GM12864 (cell line): Measurements from ENCODE around the gene PIK3AP1.
A peak's percentile ranks its signal among the peaks of the same experiment; 100 is the strongest.
"Not testable (repeated sequence)": the region's sequence is repeated elsewhere in the genome, so short reads cannot be mapped to it uniquely, and the experiment has no call there.

Source experiments
- DNase-seq: peaks from one replicate; pipeline ENCODE4 v3.0.0-alpha.2; 2011; ENCODE audit warnings: low read depth
- H3K4me3 ChIP-seq: 2 replicates; pipeline ENCODE4 v1.5.1; 2011; ENCODE audit warnings: mild to moderate bottlenecking, low read depth, low read length, control low read depth
- TF ChIP-seq, protein P1 (sequence below): IDR thresholded peaks from 2 replicates; pipeline ENCODE4 v1.5.1; 2011; ENCODE audit warnings: low read depth, mild to moderate bottlenecking, moderate library complexity, low read length, control low read depth, inconsistent platforms; ENCODE audit errors: missing control alignments

PIK3AP1 gene

DNA sequence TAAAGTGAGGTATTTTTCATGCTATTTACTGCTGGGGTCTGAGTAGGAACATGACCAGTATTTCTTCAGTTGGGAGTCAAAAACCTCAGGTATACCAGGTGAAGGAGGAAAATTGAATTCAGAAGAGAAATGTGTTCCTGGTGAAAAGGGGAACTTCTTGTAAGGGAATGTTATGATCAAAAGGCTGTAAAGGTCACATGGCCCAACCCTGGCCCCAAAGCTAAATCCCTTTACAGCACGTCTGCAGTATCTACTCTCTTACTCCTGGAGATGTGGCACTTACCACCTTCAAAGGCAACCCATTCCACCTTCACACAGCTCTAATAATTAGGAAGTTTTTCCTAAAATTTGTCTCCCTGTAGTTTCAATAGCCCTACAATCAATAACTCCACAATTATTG lies 15.2 kb downstream of the PIK3AP1 start:
- H3K4me3 ChIP-seq, result no peak overlapping the region

DNA sequence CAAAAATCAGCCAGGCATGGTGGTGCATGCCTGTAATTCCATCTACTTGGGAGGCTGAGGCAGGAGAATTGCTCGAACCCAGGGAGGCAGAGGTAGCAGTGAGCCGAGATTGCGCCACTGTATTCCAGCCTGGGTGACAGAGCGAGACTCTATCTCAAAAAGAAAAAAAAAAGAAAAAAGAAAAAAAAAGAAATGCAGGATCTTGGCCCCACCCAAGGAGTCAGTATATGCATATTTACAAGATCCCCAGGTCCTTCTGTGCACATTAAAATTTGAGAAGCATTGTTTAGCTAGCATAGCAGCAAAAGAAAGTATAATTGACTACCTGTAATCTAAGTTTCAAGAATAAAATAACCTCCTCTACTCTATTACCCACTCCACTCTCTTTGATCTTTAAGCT lies 15.8 kb downstream of the PIK3AP1 start:
- H3K4me3 ChIP-seq, result no peak overlapping the region
- TF ChIP-seq, protein P1, sequence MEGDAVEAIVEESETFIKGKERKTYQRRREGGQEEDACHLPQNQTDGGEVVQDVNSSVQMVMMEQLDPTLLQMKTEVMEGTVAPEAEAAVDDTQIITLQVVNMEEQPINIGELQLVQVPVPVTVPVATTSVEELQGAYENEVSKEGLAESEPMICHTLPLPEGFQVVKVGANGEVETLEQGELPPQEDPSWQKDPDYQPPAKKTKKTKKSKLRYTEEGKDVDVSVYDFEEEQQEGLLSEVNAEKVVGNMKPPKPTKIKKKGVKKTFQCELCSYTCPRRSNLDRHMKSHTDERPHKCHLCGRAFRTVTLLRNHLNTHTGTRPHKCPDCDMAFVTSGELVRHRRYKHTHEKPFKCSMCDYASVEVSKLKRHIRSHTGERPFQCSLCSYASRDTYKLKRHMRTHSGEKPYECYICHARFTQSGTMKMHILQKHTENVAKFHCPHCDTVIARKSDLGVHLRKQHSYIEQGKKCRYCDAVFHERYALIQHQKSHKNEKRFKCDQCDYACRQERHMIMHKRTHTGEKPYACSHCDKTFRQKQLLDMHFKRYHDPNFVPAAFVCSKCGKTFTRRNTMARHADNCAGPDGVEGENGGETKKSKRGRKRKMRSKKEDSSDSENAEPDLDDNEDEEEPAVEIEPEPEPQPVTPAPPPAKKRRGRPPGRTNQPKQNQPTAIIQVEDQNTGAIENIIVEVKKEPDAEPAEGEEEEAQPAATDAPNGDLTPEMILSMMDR, result no peak
- no peak for DNase-seq

More for the DNA sequence above, 15.2 kb downstream of the PIK3AP1 start:
- DNase-seq, result no peak
- TF ChIP-seq, protein P1, result no peak

DNA sequence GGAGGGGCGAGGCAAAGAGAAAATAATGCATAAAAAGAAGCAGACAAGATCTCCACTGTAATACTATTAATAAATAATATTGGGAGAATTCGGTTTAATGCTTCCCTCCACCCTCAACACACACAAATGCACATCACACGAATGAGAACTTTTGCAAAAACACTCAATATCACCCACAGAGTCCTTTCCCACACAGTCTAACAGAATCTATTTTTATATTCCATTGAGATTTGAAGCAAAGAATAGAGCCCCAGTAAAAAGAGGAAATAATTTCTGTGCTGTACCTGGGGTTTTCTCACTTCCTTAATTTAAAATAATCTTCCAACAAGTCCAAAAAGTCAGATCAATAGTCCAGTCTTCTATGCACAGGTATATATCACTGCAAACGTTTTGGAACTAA lies 17.0 kb downstream of the PIK3AP1 start:
- no peak for DNase-seq
- TF ChIP-seq, protein P1, result no peak
- no peak overlapping the region; the same call in 1 of the 2 replicates for H3K4me3 ChIP-seq

DNA sequence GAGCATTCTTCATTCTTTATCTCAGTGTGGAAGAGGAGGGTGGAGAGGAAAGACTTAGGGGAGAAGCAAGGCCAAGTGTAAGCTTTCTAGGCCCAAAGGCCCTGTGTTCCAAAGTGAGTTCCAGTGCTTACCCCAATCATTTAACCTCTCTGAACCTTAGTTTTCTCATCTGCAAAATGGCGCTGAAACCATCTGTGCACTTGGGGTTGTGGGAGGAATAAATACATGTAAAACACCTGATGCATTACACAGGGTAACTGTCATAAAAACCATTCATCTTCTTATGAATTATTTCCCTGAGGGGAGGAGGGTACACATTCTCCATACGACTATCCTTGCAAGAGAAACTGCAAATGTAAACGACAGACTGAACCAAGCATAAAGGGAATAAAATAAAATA lies 19.0 kb downstream of the PIK3AP1 start:
- H3K4me3 ChIP-seq, result peak overlapping the region; percentile 69
- no peak for DNase-seq
- TF ChIP-seq, protein P1, result no peak

DNA sequence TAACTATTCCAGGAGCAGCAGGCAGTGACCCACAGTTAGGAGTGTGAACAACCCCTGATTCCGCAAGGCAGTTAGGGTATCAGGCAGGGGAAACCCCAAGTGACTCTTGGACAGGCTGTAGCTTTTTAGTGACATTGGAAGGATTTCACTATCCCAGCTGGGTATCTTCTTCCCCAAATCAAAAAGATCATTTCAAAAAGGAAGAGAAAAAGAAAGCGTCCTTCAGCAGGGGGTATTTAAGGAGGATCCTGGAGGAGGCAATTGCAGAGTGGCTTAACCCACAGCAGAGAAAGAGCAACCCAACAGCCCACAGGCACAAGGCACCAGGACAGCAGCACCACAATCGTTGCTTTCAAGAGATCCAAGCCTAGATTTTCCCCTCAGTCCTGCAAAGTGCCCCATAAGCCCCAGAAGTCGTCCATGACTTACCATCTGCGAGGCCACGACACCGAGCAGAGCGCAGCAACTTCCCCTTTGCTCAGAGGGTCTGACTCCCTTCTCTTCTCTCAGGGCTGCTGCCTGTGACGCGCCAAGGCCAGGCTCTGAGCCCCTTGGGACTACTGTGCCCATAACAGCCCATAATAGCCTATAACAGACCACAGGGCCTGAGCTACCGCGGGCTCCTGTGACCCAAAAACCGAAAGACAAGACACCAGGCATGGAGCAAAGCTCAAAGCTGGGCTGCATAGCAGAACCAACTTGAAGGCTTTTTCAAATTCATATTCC lies 19.8 kb downstream of the PIK3AP1 start:
- TF ChIP-seq, protein P1, result no peak
- H3K4me3 ChIP-seq, result peak overlapping the region; percentile 69
- peak; percentile 68 for DNase-seq

DNA sequence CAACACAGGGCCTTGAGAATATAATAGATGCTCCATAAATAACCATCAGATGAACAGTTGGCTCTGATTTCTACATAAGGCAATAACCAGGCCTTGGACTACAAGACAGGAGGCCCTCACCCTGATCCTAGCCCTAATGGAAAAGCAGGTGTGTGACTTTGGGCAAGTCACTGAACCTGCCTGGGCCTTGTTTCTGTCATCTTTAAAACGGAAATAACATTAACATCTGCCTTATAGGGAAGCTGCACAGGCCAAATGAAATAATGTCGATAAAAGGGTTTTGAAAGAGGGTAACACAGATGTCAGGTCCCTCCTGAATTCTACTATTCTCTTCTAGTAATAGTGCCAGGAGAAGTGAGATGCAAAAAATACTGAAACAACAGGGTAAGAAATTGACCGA lies 20.7 kb downstream of the PIK3AP1 start:
- H3K4me3 ChIP-seq, result peak overlapping the region; percentile 69
- no peak for DNase-seq
- TF ChIP-seq, protein P1, result no peak

DNA sequence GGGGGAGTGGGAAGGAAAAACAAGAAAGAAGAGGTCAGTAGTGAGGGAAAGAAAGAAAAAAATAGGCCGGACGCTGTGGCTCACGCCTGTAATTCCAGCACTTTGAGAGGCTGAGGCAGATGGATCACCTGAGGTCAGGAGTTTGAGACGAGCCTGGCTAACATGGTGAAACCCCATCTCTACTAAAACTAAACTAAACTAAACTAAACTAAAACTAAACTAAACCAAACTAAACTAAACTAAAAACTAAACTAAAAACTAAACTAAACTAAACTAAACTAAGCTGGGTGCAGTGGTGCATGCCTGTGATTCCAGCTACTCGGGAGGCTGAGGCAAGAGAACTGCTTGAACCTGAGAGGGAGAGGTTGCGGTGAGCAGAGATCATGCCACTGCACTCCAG lies 22.0 kb downstream of the PIK3AP1 start:
- H3K4me3 ChIP-seq, result peak overlapping the region; percentile 69
- DNase-seq, result not testable (repeated sequence)
